Trophoblast cell (in vitro differentiated cells and primary cell): ENCODE measurements around the gene SPACA1.

Experiments
- DNase-seq, 2 donors: peaks; one replicate each; pipeline ENCODE4 v3.0.0-alpha.2; 2016
- H2AFZ ChIP-seq: 2 replicates; pipeline ENCODE4 v1.6.1; 2013; ENCODE audit warnings: low read length, moderate library complexity, mild to moderate bottlenecking; ENCODE audit not compliant: insufficient read depth, poor library complexity
- H2AK5ac ChIP-seq: 2 replicates; pipeline ENCODE4 v1.6.1; 2013; ENCODE audit warnings: mild to moderate bottlenecking, low read length
- H2BK120ac ChIP-seq: 2 replicates; pipeline ENCODE4 v1.6.1; 2013; ENCODE audit warnings: low read length, mild to moderate bottlenecking, moderate library complexity; ENCODE audit not compliant: insufficient read depth, poor library complexity
- H2BK12ac ChIP-seq: 2 replicates; pipeline ENCODE4 v1.6.1; 2013; ENCODE audit warnings: mild to moderate bottlenecking, low read length, moderate library complexity
- H2BK5ac ChIP-seq: 2 replicates; pipeline ENCODE4 v1.6.1; 2013; ENCODE audit warnings: low read length, low read depth, moderate library complexity, mild to moderate bottlenecking; ENCODE audit not compliant: poor library complexity
- H3K14ac ChIP-seq: 2 replicates; pipeline ENCODE4 v1.6.1; 2013; ENCODE audit warnings: mild to moderate bottlenecking, low read length
- H3K18ac ChIP-seq: 2 replicates; pipeline ENCODE4 v1.6.1; 2013; ENCODE audit warnings: mild to moderate bottlenecking, low read length
- H3K23ac ChIP-seq: 2 replicates; pipeline ENCODE4 v1.6.1; 2013; ENCODE audit warnings: low read length
- H3K27ac ChIP-seq: 2 replicates; pipeline ENCODE4 v1.5.1; 2013; ENCODE audit warnings: low read depth, mild to moderate bottlenecking, inconsistent platforms, low read length, moderate library complexity
- H3K27me3 ChIP-seq: 2 replicates; pipeline ENCODE4 v1.6.1; 2013; ENCODE audit warnings: inconsistent platforms, mild to moderate bottlenecking, low read length, moderate library complexity; ENCODE audit not compliant: insufficient read depth
- H3K36me3 ChIP-seq, 2 experiments: 1 replicate in 1 of 2; 2 replicates in 1 of 2; pipeline ENCODE4 v1.6.1; 2013; ENCODE audit warnings: low read length in 2 of 2, mild to moderate bottlenecking in 2 of 2, moderate library complexity in 1 of 2; ENCODE audit not compliant: insufficient read depth in 2 of 2, control insufficient read depth in 1 of 2
- H3K4ac ChIP-seq: 2 replicates; pipeline ENCODE4 v1.6.1; 2013; ENCODE audit warnings: low read depth, mild to moderate bottlenecking, low read length, moderate library complexity
- H3K4me1 ChIP-seq, 2 experiments: 1 replicate in 1 of 2; 2 replicates in 1 of 2; pipeline ENCODE4 v1.6.1; 2013; ENCODE audit warnings: low read length in 2 of 2, mild to moderate bottlenecking in 2 of 2, moderate library complexity in 1 of 2; ENCODE audit not compliant: insufficient read depth in 2 of 2, control insufficient read depth in 1 of 2
- H3K4me2 ChIP-seq: 2 replicates; pipeline ENCODE4 v1.6.1; 2013; ENCODE audit warnings: inconsistent platforms, mild to moderate bottlenecking, low read length, moderate library complexity
- H3K4me3 ChIP-seq: 2 replicates; pipeline ENCODE4 v1.5.1; 2013; ENCODE audit warnings: mild to moderate bottlenecking, low read depth, low read length, inconsistent platforms
- H3K79me1 ChIP-seq: one replicate; pipeline ENCODE4 v1.6.1; 2013; ENCODE audit warnings: low read length
- H3K79me2 ChIP-seq: 2 replicates; pipeline ENCODE4 v1.6.1; 2013; ENCODE audit warnings: low read length, mild to moderate bottlenecking; ENCODE audit not compliant: control insufficient read depth, insufficient read depth, poor library complexity
- H3K9ac ChIP-seq: 2 replicates; pipeline ENCODE4 v1.6.1; 2013; ENCODE audit warnings: mild to moderate bottlenecking, low read length
- H3K9me3 ChIP-seq: 2 replicates; pipeline ENCODE4 v1.6.1; 2013; ENCODE audit warnings: low read depth, mild to moderate bottlenecking, control low read depth, inconsistent platforms, low read length; ENCODE audit not compliant: insufficient read depth
- H4K12ac ChIP-seq: 2 replicates; pipeline ENCODE4 v1.6.1; 2013; ENCODE audit warnings: low read depth, mild to moderate bottlenecking, low read length, moderate library complexity
- H4K8ac ChIP-seq: 2 replicates; pipeline ENCODE4 v1.6.1; 2013; ENCODE audit warnings: low read depth, mild to moderate bottlenecking, low read length, moderate library complexity
- H4K91ac ChIP-seq: one replicate; pipeline ENCODE4 v1.6.1; 2013; ENCODE audit warnings: low read depth, mild to moderate bottlenecking, low read length, moderate library complexity
- WGBS: extraction: QIAGEN DNeasy Blood & Tissue Kit; methylation state at CpG from one replicate; pipeline ENCODE4 v1.1.7; 2013; ENCODE audit warnings: missing lambda C conversion rate; ENCODE audit not compliant: insufficient read length, insufficient coverage; ENCODE audit errors: extremely low coverage; 5-methylcytosine and 5-hydroxymethylcytosine counted together

The SPACA1 gene

DNA sequence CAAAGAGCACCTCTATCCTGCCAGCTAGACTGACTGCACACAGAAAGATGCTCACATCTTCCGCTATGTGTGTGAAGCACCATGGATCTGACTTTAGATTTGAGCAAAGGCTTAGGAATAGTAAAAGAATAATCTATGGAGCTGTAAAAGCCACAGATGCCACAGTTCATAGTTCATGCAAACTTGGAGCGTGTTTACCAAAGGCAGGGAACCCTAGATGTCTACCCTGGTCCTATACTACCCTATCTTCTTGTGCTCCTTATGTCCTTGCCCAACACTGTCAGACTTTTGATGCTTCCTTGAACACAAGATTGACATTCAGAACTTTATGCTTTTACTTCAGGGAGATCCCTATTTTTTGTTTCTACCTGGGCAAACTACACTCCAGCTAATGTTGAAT, 39.2 kb downstream of the SPACA1 start:
- Histone ChIP-seq H4K8ac (no peak overlapping the region), H3K23ac (no peak overlapping the region), H4K91ac (no peak overlapping the region), H3K4ac (no peak overlapping the region), H3K9ac (no peak overlapping the region), H3K79me2 (no peaks in the 10 kb centered on the region), H3K14ac (no peak overlapping the region), H2BK5ac (no peak overlapping the region), H3K27ac (no peak overlapping the region), H3K4me3 (no peak overlapping the region), H2AFZ (no peak overlapping the region), H3K79me1 (no peaks in the 10 kb centered on the region), H2BK12ac (no peak overlapping the region), H3K4me1 (no peaks in the 10 kb centered on the region), H3K4me2 (no peak overlapping the region), H3K9me3 (no peaks in the 10 kb centered on the region), H3K36me3 (no peaks in the 10 kb centered on the region), H3K27me3 (no peaks in the 10 kb centered on the region), H2AK5ac (no peak overlapping the region), H4K12ac (no peak overlapping the region), H3K18ac (no peak overlapping the region), H2BK120ac (no peak overlapping the region)
- WGBS: no CpG with 5 or more reads among the region's 2 CpGs
- DNase-seq: no peak

DNA sequence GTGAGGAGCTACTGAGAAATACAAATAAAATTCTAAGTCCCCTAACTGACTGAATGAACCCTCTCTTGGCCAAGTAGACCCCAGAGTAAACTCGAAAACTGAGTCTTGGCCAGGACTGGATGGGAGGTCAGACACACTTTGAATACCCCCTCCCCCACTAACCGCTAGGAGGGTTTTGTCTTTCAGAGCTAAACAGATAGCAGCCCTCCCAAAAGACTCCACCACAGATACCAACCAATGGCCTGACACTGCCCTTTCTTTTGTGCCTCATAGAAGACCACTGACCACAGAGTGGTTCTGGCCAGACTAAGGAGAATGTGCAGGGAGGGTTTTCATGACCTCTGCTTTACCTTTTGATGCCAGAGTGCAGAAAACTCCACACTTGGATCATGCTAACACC, 42.1 kb downstream of the SPACA1 start:
- Histone ChIP-seq H4K12ac (no peak overlapping the region), H3K27ac (no peak overlapping the region), H2AFZ (no peak overlapping the region), H3K9me3 (no peaks in the 10 kb centered on the region), H3K14ac (no peak overlapping the region), H3K23ac (no peak overlapping the region), H3K4ac (no peak overlapping the region), H3K9ac (no peak overlapping the region), H2BK120ac (no peak overlapping the region), H4K91ac (no peak overlapping the region), H3K27me3 (no peaks in the 10 kb centered on the region), H3K18ac (no peak overlapping the region), H2AK5ac (no peak overlapping the region), H3K79me1 (no peaks in the 10 kb centered on the region), H3K36me3 (no peaks in the 10 kb centered on the region), H3K4me1 (no peaks in the 10 kb centered on the region), H3K4me2 (no peak overlapping the region), H3K4me3 (no peak overlapping the region), H3K79me2 (no peaks in the 10 kb centered on the region), H2BK5ac (no peak overlapping the region), H2BK12ac (no peak overlapping the region), H4K8ac (no peak overlapping the region)
- no peak for DNase-seq
- no CpG with 5 or more reads among the region's 2 CpGs for WGBS

DNA sequence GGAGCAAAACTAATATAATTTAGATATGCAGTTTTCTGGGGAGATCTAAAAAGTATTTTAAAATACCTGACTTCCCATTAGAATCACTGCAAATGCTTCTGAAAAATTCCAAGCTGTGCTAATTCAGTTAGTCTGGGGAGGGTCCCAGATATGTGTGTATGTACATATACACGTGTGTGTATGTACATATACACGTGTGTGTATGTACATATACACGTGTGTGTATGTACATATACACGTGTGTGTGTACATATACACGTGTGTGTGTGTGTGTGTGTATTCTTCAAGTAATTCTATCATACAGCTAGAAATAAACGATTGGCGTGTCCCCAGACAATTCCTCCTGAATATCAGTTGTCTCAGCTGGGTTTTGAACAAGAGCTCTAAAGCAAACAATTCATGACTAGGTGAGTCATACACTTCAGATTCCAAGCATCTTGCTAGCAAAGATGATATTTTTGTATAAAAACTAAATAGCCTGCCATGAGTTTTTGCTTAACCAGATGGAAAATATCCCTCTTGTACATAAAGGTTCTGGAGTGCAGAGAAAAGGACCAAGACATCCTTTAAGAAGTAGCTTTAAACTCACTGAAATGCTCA, 58.2 kb downstream of the SPACA1 start:
- no peak overlapping the region for H3K27ac ChIP-seq
- H4K12ac ChIP-seq: no peak overlapping the region
- no peak overlapping the region for H2BK120ac ChIP-seq
- no peak for DNase-seq
- H2BK5ac ChIP-seq: no peak overlapping the region
- no peak overlapping the region for H3K18ac ChIP-seq
- H3K27me3 ChIP-seq: no peaks in the 10 kb centered on the region
- no peaks in the 10 kb centered on the region for H3K79me1 ChIP-seq
- H4K91ac ChIP-seq: no peak overlapping the region
- no peak overlapping the region for H3K9ac ChIP-seq
- no peak overlapping the region for H3K23ac ChIP-seq
- no peaks in the 10 kb centered on the region for H3K36me3 ChIP-seq
- no peak overlapping the region for H3K4me3 ChIP-seq
- no peak overlapping the region for H2AK5ac ChIP-seq
- no peak overlapping the region for H4K8ac ChIP-seq
- H2AFZ ChIP-seq: no peak overlapping the region
- no peaks in the 10 kb centered on the region for H3K4me1 ChIP-seq
- H3K14ac ChIP-seq: no peak overlapping the region
- no peak overlapping the region for H3K4ac ChIP-seq
- H2BK12ac ChIP-seq: no peak overlapping the region
- H3K4me2 ChIP-seq: no peak overlapping the region
- H3K9me3 ChIP-seq: no peaks in the 10 kb centered on the region
- no peaks in the 10 kb centered on the region for H3K79me2 ChIP-seq
- no CpG with 5 or more reads among the region's 7 CpGs for WGBS

DNA sequence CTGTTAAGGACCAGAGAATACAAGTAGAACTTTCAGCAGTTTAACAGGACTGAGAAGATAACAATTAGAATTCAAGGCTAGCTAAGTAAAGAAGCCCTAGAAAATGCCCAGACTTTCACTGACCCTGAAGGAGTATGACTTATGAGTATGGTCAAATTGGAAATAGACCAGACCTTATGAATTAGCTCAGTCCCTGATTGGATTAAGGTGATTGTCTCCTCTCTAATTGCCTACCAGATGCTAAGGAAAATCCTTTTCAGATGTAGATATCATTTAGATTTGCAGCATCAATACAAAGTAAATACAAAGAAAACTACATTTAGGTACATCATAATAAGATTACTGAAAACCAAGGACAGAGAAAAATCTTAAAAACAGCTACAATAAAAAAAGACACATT, 59.6 kb downstream of the SPACA1 start:
- Histone ChIP-seq H2AFZ (no peak overlapping the region), H3K79me2 (no peaks in the 10 kb centered on the region), H3K79me1 (no peaks in the 10 kb centered on the region), H2AK5ac (no peak overlapping the region), H4K91ac (no peak overlapping the region), H3K9me3 (no peaks in the 10 kb centered on the region), H4K12ac (no peak overlapping the region), H3K27me3 (no peaks in the 10 kb centered on the region), H3K27ac (no peak overlapping the region), H3K9ac (no peak overlapping the region), H4K8ac (no peak overlapping the region), H3K23ac (no peak overlapping the region), H3K14ac (no peak overlapping the region), H3K36me3 (no peaks in the 10 kb centered on the region), H3K4me2 (no peak overlapping the region), H2BK120ac (no peak overlapping the region), H2BK12ac (no peak overlapping the region), H3K18ac (no peak overlapping the region), H3K4ac (no peak overlapping the region), H3K4me1 (no peaks in the 10 kb centered on the region), H2BK5ac (no peak overlapping the region), H3K4me3 (no peak overlapping the region)
- DNase-seq: no peak
